Keratinocyte (primary cell): ENCODE measurements around the gene KRTAP5-4.

Experiments used
- EZH2 ChIP-seq: IDR thresholded peaks from one replicate; pipeline ENCODE4 v1.6.1; 2012; ENCODE audit warnings: inconsistent platforms, mild to moderate bottlenecking, low read length, moderate library complexity
- TF ChIP-seq, protein P1 (sequence below), 3 experiments: IDR thresholded peaks in 1 of 3; conservative IDR thresholded peaks in 1 of 3; optimal IDR thresholded peaks in 1 of 3; 2 replicates in 2 of 3; 3 replicates in 1 of 3; pipeline versions ENCODE3 to v1.5.1; 2011; ENCODE audit warnings: low read length in 3 of 3, mild to moderate bottlenecking in 3 of 3, moderate library complexity in 2 of 3, control low read depth in 1 of 3, inconsistent platforms in 1 of 3; ENCODE audit not compliant: insufficient read depth in 2 of 3; ENCODE audit errors: extremely low read depth in 1 of 3

DNA sequence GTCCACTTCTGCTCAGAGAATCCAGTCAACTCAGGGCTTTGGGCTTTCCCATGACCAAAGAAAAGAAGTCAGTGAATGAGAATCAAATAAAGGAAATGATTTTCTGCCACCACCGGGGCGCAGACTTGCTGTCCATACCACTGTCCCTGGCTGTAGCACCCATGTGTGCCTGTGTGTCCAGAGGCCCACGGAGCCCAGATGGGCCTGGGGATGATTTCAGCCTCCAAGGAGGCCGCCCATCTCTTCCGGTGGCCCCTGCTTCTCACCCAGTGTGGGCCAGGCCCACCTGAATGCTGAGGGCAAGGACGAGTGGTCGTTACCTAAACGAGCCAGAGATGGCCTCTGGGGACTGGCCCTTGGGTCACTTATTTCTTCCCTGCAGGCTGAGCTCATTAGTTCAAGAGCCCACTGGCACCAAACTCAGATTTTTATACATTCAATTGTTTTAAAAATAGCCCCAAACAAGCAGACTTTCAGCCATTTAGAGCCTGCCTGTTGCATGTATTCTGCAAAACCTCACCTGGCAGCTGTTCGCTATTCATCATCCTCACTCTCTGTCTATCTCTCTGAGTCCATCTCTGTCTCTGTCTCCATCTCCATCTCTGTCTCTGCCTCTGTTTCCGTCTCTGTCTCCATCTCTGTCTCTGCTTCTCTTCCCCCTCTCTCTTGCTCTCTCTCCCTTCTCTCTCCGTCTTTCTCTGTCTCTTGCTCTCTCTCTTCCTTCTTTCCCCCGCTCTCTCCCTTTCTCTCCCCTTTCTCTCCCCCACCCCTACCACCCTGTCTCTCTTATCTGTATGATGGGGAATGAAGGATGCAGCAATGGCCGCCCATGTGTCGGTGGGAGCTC is 31.8 kb upstream of the KRTAP5-4 start:
- TF ChIP-seq, protein P1, sequence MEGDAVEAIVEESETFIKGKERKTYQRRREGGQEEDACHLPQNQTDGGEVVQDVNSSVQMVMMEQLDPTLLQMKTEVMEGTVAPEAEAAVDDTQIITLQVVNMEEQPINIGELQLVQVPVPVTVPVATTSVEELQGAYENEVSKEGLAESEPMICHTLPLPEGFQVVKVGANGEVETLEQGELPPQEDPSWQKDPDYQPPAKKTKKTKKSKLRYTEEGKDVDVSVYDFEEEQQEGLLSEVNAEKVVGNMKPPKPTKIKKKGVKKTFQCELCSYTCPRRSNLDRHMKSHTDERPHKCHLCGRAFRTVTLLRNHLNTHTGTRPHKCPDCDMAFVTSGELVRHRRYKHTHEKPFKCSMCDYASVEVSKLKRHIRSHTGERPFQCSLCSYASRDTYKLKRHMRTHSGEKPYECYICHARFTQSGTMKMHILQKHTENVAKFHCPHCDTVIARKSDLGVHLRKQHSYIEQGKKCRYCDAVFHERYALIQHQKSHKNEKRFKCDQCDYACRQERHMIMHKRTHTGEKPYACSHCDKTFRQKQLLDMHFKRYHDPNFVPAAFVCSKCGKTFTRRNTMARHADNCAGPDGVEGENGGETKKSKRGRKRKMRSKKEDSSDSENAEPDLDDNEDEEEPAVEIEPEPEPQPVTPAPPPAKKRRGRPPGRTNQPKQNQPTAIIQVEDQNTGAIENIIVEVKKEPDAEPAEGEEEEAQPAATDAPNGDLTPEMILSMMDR (optimal IDR thresholded peaks at IDR 0.05 in 1 of 3, IDR thresholded peaks at IDR 0.05 in 1 of 3, conservative IDR thresholded peaks at IDR 0.05 in 1 of 3; ENCODE audit: extremely low read depth in 1 of 3, insufficient read depth in 2 of 3, low read length in 3 of 3) = peak in 1 of 3 experiments; percentile 5
- TF ChIP-seq EZH2 = no peak
